Immature natural killer cell (primary cell): Measurements from ENCODE around the gene MUC20. TPM values are rescaled to one million over a fixed set of nuclear protein-coding genes. Genes with fewer than 3 reads are reported as not detected.

Source experiments
- DNase-seq, 3 donors: peaks; one replicate each; pipeline ENCODE4 v3.0.0; 2022; ENCODE audit warnings: mixed read lengths in 1 of 3
- H3K27ac Mint-ChIP-seq, 6 donors: one replicate each; pipeline ENCODE4 v1.8.0; 2020; ENCODE audit warnings: mixed read lengths in 6 of 6, mild to moderate bottlenecking in 5 of 6, inconsistent platforms in 4 of 6, moderate library complexity in 3 of 6
- H3K27me3 Mint-ChIP-seq, 3 donors: one replicate each; pipeline ENCODE4 v1.8.0; 2020 to 2021; ENCODE audit warnings: low read depth in 3 of 3, mild to moderate bottlenecking in 3 of 3, mixed read lengths in 3 of 3, moderate library complexity in 3 of 3, inconsistent platforms in 1 of 3
- H3K36me3 Mint-ChIP-seq, 3 donors: one replicate each; pipeline ENCODE4 v1.8.0; 2020; ENCODE audit warnings: mixed read lengths in 3 of 3, inconsistent platforms in 2 of 3, mild to moderate bottlenecking in 2 of 3
- H3K4me1 Mint-ChIP-seq, 2 donors: one replicate each; pipeline ENCODE4 v1.8.0; 2020; ENCODE audit warnings: inconsistent platforms in 2 of 2, mild to moderate bottlenecking in 2 of 2, mixed read lengths in 2 of 2, moderate library complexity in 1 of 2
- H3K4me3 Mint-ChIP-seq, 5 donors: one replicate each; pipeline ENCODE4 v1.8.0; 2020; ENCODE audit warnings: mild to moderate bottlenecking in 5 of 5, mixed read lengths in 5 of 5, inconsistent platforms in 3 of 5, moderate library complexity in 3 of 5
- H3K9me3 Mint-ChIP-seq, 6 donors: one replicate each; pipeline ENCODE4 v1.8.0; 2020; ENCODE audit warnings: mild to moderate bottlenecking in 6 of 6, mixed read lengths in 6 of 6, inconsistent platforms in 4 of 6, moderate library complexity in 3 of 6
- polyA plus RNA-seq, 3 donors: library from polyadenylated mRNA; unstranded; fragments of 300-500 nt; fragmentation: Illumina TruSeq; gene quantifications; one replicate each; pipeline ENCODE4 v1.2.3, GENCODE V29; 2021

Gene MUC20
- polyA plus RNA-seq, 3 donors from 2014 or later: 1.2 TPM; not detected in 2

GRCh38 chr3:195754906-195755305 lies 34.1 kb downstream of the MUC20 start:
- Mint-ChIP-seq H3K27me3 (peaks cover 7 to 22% (median 11%) of the 10 kb centered on the region in 3 donors), H3K4me1 (peaks cover 51 to 62% of the 10 kb centered on the region in 2 donors)

GRCh38 chr3:195755391-195755790 lies 34.6 kb downstream of the MUC20 start:
- Mint-ChIP-seq H3K4me3 (peak overlapping the region; percentile 48 to 81 (median 72)), H3K9me3 (peaks cover 0 to 2% (median 0%) of the 10 kb centered on the region in 6 donors), H3K36me3 (no peaks in the 10 kb centered on the region), H3K4me1 (peaks cover 51 to 66% of the 10 kb centered on the region in 2 donors), H3K27me3 (peaks cover 9 to 26% (median 11%) of the 10 kb centered on the region in 3 donors), H3K27ac (peak overlapping the region in 3 of 6 donors; percentile 18 to 68 (median 67))
- DNase-seq: no peak

More at GRCh38 chr3:195754906-195755305, 34.1 kb downstream of the MUC20 start:
- H3K36me3 Mint-ChIP-seq: no peaks in the 10 kb centered on the region
- peaks cover 0 to 2% (median 0%) of the 10 kb centered on the region in 6 donors for H3K9me3 Mint-ChIP-seq
- H3K27ac Mint-ChIP-seq: peak overlapping the region in 1 of 6 donors; percentile 68
- peak overlapping the region in 2 of 5 donors; percentile 49 to 81 for H3K4me3 Mint-ChIP-seq
- DNase-seq: no peak

- Mint-ChIP-seq H3K27ac (peak overlapping the region in 5 of 6 donors; percentile 37 to 88 (median 68)), H3K36me3 (no peaks in the 10 kb centered on the region), H3K4me3 (peak overlapping the region; percentile 48 to 81 (median 72)), H3K27me3 (peaks cover 9 to 28% (median 11%) of the 10 kb centered on the region in 3 donors), H3K9me3 (peaks cover 0 to 2% (median 0%) of the 10 kb centered on the region in 6 donors), H3K4me1 (peaks cover 51 to 71% of the 10 kb centered on the region in 2 donors)
- peak; percentile 72 to 81 (median 78) for DNase-seq
These were observed 35.3 kb downstream of the MUC20 start for GRCh38 chr3:195755791-195756676.

GRCh38 chr3:195757438-195757770 lies 36.6 kb downstream of the MUC20 start:
- no peaks in the 10 kb centered on the region for H3K36me3 Mint-ChIP-seq
- H3K9me3 Mint-ChIP-seq: peaks cover 0 to 2% (median 0%) of the 10 kb centered on the region in 6 donors
- no peak for DNase-seq
- peaks cover 9 to 28% (median 11%) of the 10 kb centered on the region in 3 donors for H3K27me3 Mint-ChIP-seq
- H3K4me1 Mint-ChIP-seq: peaks cover 51 to 72% of the 10 kb centered on the region in 2 donors
- peak overlapping the region in 4 of 5 donors; percentile 5 to 81 (median 76) for H3K4me3 Mint-ChIP-seq
- H3K27ac Mint-ChIP-seq: peak overlapping the region in 1 of 6 donors; percentile 68

- peak overlapping the region in 1 of 6 donors; percentile 46 for H3K27ac Mint-ChIP-seq
- H3K4me3 Mint-ChIP-seq: peak overlapping the region in 4 of 5 donors; percentile 5 to 72 (median 33)
- peaks cover 0 to 2% (median 0%) of the 10 kb centered on the region in 6 donors for H3K9me3 Mint-ChIP-seq
- peaks cover 48 to 69% of the 10 kb centered on the region in 2 donors for H3K4me1 Mint-ChIP-seq
- no peak for DNase-seq
- no peaks in the 10 kb centered on the region for H3K36me3 Mint-ChIP-seq
- H3K27me3 Mint-ChIP-seq: peaks cover 9 to 28% (median 11%) of the 10 kb centered on the region in 3 donors
These were observed 37.0 kb downstream of the MUC20 start for GRCh38 chr3:195757827-195758226.

GRCh38 chr3:195758721-195759353 lies 38.1 kb downstream of the MUC20 start:
- no peaks in the 10 kb centered on the region for H3K36me3 Mint-ChIP-seq
- H3K9me3 Mint-ChIP-seq: peaks cover 0 to 2% (median 0%) of the 10 kb centered on the region in 6 donors
- no peak for DNase-seq
- no peak overlapping the region for H3K4me3 Mint-ChIP-seq
- no peak overlapping the region for H3K27ac Mint-ChIP-seq
- peaks cover 9 to 29% (median 11%) of the 10 kb centered on the region in 3 donors for H3K27me3 Mint-ChIP-seq
- H3K4me1 Mint-ChIP-seq: peaks cover 38 to 64% of the 10 kb centered on the region in 2 donors

- Mint-ChIP-seq H3K9me3 (peaks cover 0 to 2% (median 0%) of the 10 kb centered on the region in 6 donors), H3K4me3 (peak overlapping the region in 1 of 5 donors; percentile 46), H3K27me3 (peaks cover 11 to 31% (median 11%) of the 10 kb centered on the region in 3 donors), H3K4me1 (peaks cover 26 to 52% of the 10 kb centered on the region in 2 donors), H3K27ac (no peak overlapping the region), H3K36me3 (no peaks in the 10 kb centered on the region)
- no peak for DNase-seq
These were observed 39.8 kb downstream of the MUC20 start for GRCh38 chr3:195760345-195761122.

- Mint-ChIP-seq H3K4me1 (peaks cover 20 to 46% of the 10 kb centered on the region in 2 donors), H3K36me3 (no peaks in the 10 kb centered on the region), H3K27me3 (peaks cover 9 to 31% (median 12%) of the 10 kb centered on the region in 3 donors), H3K4me3 (no peak overlapping the region), H3K9me3 (peaks cover 0 to 2% (median 0%) of the 10 kb centered on the region in 6 donors), H3K27ac (no peak overlapping the region)
- no peak for DNase-seq
These were observed 40.4 kb downstream of the MUC20 start for GRCh38 chr3:195761123-195761566.

GRCh38 chr3:195761567-195762248 lies 40.9 kb downstream of the MUC20 start:
- Mint-ChIP-seq H3K27me3 (peaks cover 5 to 27% (median 10%) of the 10 kb centered on the region in 3 donors), H3K4me3 (peak overlapping the region in 1 of 5 donors; percentile 49), H3K27ac (no peak overlapping the region), H3K4me1 (peaks cover 14 to 40% of the 10 kb centered on the region in 2 donors), H3K9me3 (peaks cover 0 to 2% (median 0%) of the 10 kb centered on the region in 6 donors), H3K36me3 (no peaks in the 10 kb centered on the region)
- DNase-seq: no peak

GRCh38 chr3:195762249-195762585 lies 41.4 kb downstream of the MUC20 start:
- DNase-seq: no peak
- H3K9me3 Mint-ChIP-seq: no peaks in the 10 kb centered on the region
- peak overlapping the region in 1 of 5 donors; percentile 49 for H3K4me3 Mint-ChIP-seq
- no peak overlapping the region for H3K27ac Mint-ChIP-seq
- no peaks in the 10 kb centered on the region for H3K36me3 Mint-ChIP-seq
- peaks cover 5 to 24% (median 10%) of the 10 kb centered on the region in 3 donors for H3K27me3 Mint-ChIP-seq
- peaks cover 9 to 35% of the 10 kb centered on the region in 2 donors for H3K4me1 Mint-ChIP-seq

GRCh38 chr3:195762611-195763010 lies 41.8 kb downstream of the MUC20 start:
- Mint-ChIP-seq H3K9me3 (no peaks in the 10 kb centered on the region), H3K4me3 (no peak overlapping the region), H3K4me1 (peaks cover 5 to 31% of the 10 kb centered on the region in 2 donors), H3K36me3 (no peaks in the 10 kb centered on the region), H3K27me3 (peaks cover 5 to 24% (median 9%) of the 10 kb centered on the region in 3 donors), H3K27ac (no peak overlapping the region)
- no peak for DNase-seq

GRCh38 chr3:195763076-195763830 lies 42.5 kb downstream of the MUC20 start:
- Mint-ChIP-seq H3K36me3 (no peaks in the 10 kb centered on the region), H3K27ac (no peak overlapping the region), H3K27me3 (peaks cover 9 to 18% (median 10%) of the 10 kb centered on the region in 3 donors)

More at GRCh38 chr3:195763076-195763830, 42.5 kb downstream of the MUC20 start:
- H3K4me1 Mint-ChIP-seq: peaks cover 0 to 27% of the 10 kb centered on the region in 2 donors
- H3K4me3 Mint-ChIP-seq: peak overlapping the region in 1 of 5 donors; percentile 13
- H3K9me3 Mint-ChIP-seq: no peaks in the 10 kb centered on the region
- DNase-seq: no peak
